NCI-H524 treated with DMSO at 0.1 percent for 48 hours (cell line): Measurements from ENCODE around the gene FGD2.
"Not testable (repeated sequence)": the region's sequence is repeated elsewhere in the genome, so short reads cannot be mapped to it uniquely, and the experiment has no call there.

ENCODE experiments used
- DNase-seq: peaks from one replicate; lab custom pipeline; 2025; lab: John Stamatoyannopoulos, UW

Gene FGD2

GRCh38 chr6:36971921-36972673, 33.4 kb upstream of the FGD2 start:
- no peak for DNase-seq

GRCh38 chr6:36973190-36973589, 32.3 kb upstream of the FGD2 start:
- no peak for DNase-seq

GRCh38 chr6:36973647-36974046, 31.8 kb upstream of the FGD2 start:
- no peak for DNase-seq

- no peak for DNase-seq
Observed at GRCh38 chr6:36975231-36976006, 30.0 kb upstream of the FGD2 start.

GRCh38 chr6:36976007-36976264, 29.5 kb upstream of the FGD2 start:
- no peak for DNase-seq

- no peak for DNase-seq
Observed at GRCh38 chr6:36976509-36976908, 28.9 kb upstream of the FGD2 start.

GRCh38 chr6:36976931-36977330, 28.5 kb upstream of the FGD2 start:
- DNase-seq, result no peak

- no peak for DNase-seq
Observed at GRCh38 chr6:36977470-36977941, 27.9 kb upstream of the FGD2 start.

GRCh38 chr6:36978421-36979346, 26.8 kb upstream of the FGD2 start:
- DNase-seq, result peak; percentile 55

GRCh38 chr6:36979347-36979742, 26.1 kb upstream of the FGD2 start:
- peak; percentile 48 for DNase-seq

- DNase-seq, result no peak
Observed at GRCh38 chr6:36980129-36980528, 25.3 kb upstream of the FGD2 start.

GRCh38 chr6:36980876-36981619, 24.4 kb upstream of the FGD2 start:
- DNase-seq, result no peak

- DNase-seq, result no peak
Observed at GRCh38 chr6:36983538-36983937, 21.9 kb upstream of the FGD2 start.

GRCh38 chr6:36984581-36985416, 20.7 kb upstream of the FGD2 start:
- no peak for DNase-seq

GRCh38 chr6:36985417-36985807, 20.0 kb upstream of the FGD2 start:
- DNase-seq, result no peak

- DNase-seq, result no peak
Observed at GRCh38 chr6:36985808-36986703, 19.4 kb upstream of the FGD2 start, which contains the start of gene MTCH1. TSS of gene MTCH1 (minus strand) at chr6:36986196. CDS start at chr6:36986173, 23 bp downstream.

- no peak for DNase-seq
Observed at GRCh38 chr6:36986704-36987047, 18.8 kb upstream of the FGD2 start.

GRCh38 chr6:36989264-36989663, 16.2 kb upstream of the FGD2 start:
- no peak for DNase-seq

- DNase-seq, result not testable (repeated sequence)
Observed at GRCh38 chr6:36990401-36990800, 15.1 kb upstream of the FGD2 start.
